ENCODE results near the gene TECR. TPM values are rescaled to one million over a fixed set of nuclear protein-coding genes. Genes with fewer than 3 reads are reported as not detected.

TECR gene
- total and polyA plus RNA-seq, 2 of the 4 experiments (the other 2 are of a cell fraction), result 46.2 to 81.2 TPM

DNA sequence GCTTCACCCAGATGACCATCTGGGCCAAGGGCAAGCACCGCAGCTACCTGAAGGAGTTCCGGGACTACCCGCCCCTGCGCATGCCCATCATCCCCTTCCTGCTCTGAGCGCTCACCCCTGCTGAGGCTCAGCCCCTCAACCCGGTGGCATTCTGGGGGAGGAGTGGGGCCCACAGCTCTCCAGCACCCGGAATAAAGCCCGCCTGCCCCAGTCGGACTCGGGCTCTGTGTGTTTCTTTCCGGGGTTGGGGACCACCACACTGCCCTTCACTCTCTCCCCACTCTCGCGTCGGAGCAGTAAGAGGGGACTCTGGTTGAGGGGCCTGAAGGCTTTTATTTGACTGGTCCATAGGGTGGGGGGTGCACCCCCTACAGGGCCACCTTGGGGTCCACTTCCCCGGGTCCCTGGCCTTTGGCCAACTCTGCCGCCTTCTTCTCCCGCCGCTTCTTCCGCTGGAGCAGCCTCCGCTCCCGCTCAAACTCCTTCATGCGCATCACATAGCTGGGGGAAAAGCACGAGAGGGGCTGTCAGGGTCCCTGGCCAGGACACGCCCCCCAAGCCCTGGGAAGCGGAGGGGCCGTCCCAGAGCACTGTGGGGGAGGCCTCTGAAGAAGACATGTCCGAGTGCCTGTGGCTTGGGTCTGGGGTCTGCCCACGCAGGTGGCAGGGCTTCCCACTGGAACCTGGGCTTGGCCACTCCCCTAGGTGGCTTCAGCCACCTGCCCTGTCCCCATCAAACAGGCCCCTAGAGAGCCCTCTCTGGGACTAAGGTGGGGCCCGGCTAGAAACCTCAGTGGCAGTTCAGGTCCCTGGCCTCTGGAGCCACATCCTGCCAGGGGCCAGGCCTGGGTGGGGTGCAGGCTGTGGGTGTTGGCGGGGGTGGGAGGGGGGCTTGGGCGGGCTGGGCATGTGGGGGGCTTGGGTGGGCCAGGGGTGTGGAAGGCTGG is 36.6 kb downstream of the TECR start (continued):
- TF ChIP-seq POLR2A (IDR thresholded peaks at IDR 0.05; ENCODE audit: low read depth, low read length), result no peak
- TF ChIP-seq MAZ (IDR thresholded peaks at IDR 0.05; ENCODE audit: borderline replicate concordance, low read depth, low read length), result no peak

DNA sequence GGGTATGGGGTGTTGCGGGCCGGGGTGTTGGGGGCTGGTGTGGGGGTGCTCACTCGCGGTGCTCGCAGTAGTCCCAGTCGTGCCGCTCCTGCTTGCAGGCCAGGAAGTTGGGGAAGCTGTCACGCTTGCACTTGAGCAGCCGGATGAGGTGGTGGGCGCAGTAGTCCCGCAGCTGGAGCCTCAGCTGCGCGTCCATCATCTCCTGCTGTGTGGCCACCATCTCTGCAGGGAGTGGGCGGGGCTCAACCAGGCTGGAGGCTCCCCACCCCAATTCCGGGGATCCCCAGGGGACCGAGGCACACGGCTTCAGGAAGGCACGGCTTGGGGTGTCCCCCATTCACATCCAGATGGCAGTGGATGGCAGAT is 37.3 kb downstream of the TECR start:
- H3K9me1 ChIP-seq (ENCODE audit: insufficient read depth, low read length), result 0 out of 2 replicates have a peak, but pooled peaks cover 5% of the 10 kb centered on the region
- H4K8ac ChIP-seq (ENCODE audit: low read depth in 2 of 2, low read length in 2 of 2), result no peak overlapping the region
- peaks cover 17% of the 10 kb centered on the region for H3K36me3 ChIP-seq (ENCODE audit: control insufficient read depth, insufficient read depth, low read length)
- no peaks in the 10 kb centered on the region for H3K9me3 ChIP-seq (ENCODE audit: control insufficient read depth, insufficient read depth, low read length)
- H3K18ac ChIP-seq (ENCODE audit: low read depth, low read length), result no peak overlapping the region
- no peak for ATAC-seq (ENCODE audit: low read depth)
- 80% methylated on average over 6 of the region's 18 CpGs; no CpG with 5 or more reads in 1 of the 2 experiments for WGBS, 2 experiments (ENCODE audit: extremely low coverage in 2 of 2, insufficient read length in 1 of 2)
- TF ChIP-seq RCOR1 (IDR thresholded peaks at IDR 0.05; ENCODE audit: insufficient replicate concordance, low read length) (no peak), RFX5 (IDR thresholded peaks at IDR 0.05; ENCODE audit: low read depth, low read length) (no peak), MXI1 (IDR thresholded peaks at IDR 0.05; ENCODE audit: borderline replicate concordance, low read depth, low read length) (no peak), SMC3 (IDR thresholded peaks at IDR 0.05; ENCODE audit: low read depth, low read length) (no peak), MAZ (IDR thresholded peaks at IDR 0.05; ENCODE audit: borderline replicate concordance, low read depth, low read length) (no peak), CHD1 (IDR thresholded peaks at IDR 0.05; ENCODE audit: low read depth, low read length) (no peak), NFE2L2 (IDR thresholded peaks at IDR 0.05; ENCODE audit: low read depth, low read length) (no peak), CEBPB (IDR thresholded peaks at IDR 0.05; ENCODE audit: low read depth, low read length) (no peak), RAD21 (IDR thresholded peaks at IDR 0.05; ENCODE audit: low read length) (no peak), BHLHE40 (IDR thresholded peaks at IDR 0.05; ENCODE audit: low read depth, low read length) (no peak), POLR2A (IDR thresholded peaks at IDR 0.05; ENCODE audit: low read depth, low read length) (no peak)
- TF ChIP-seq, protein P1, sequence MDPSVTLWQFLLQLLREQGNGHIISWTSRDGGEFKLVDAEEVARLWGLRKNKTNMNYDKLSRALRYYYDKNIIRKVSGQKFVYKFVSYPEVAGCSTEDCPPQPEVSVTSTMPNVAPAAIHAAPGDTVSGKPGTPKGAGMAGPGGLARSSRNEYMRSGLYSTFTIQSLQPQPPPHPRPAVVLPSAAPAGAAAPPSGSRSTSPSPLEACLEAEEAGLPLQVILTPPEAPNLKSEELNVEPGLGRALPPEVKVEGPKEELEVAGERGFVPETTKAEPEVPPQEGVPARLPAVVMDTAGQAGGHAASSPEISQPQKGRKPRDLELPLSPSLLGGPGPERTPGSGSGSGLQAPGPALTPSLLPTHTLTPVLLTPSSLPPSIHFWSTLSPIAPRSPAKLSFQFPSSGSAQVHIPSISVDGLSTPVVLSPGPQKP (IDR thresholded peaks at IDR 0.05; ENCODE audit: borderline replicate concordance, low read depth, low read length), result no peak
- TF ChIP-seq, protein P2, sequence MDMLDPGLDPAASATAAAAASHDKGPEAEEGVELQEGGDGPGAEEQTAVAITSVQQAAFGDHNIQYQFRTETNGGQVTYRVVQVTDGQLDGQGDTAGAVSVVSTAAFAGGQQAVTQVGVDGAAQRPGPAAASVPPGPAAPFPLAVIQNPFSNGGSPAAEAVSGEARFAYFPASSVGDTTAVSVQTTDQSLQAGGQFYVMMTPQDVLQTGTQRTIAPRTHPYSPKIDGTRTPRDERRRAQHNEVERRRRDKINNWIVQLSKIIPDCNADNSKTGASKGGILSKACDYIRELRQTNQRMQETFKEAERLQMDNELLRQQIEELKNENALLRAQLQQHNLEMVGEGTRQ (IDR thresholded peaks at IDR 0.05; ENCODE audit: low read depth, low read length), result no peak
- POLR2A ChIA-PET (ENCODE audit: unreplicated experiment), result no interaction called here
- no peak overlapping the region for H4K91ac ChIP-seq (ENCODE audit: insufficient read depth, low read depth, low read length)
- H3K23ac ChIP-seq (ENCODE audit: low read depth, low read length), result no peak overlapping the region
- no peak overlapping the region for H2BK120ac ChIP-seq (ENCODE audit: low read depth, low read length)
- H3K27ac ChIP-seq (ENCODE audit: insufficient read depth, low read length), result no peak overlapping the region
- no TSS peak for BruUV-seq (replicated peaks)
- in situ Hi-C loops (cut with MboI; ENCODE audit: low sequenced_read_pairs), result loop anchor here (25.0 kb wide), 1 partner anchor 871 kb away; the partner anchor contains the start of gene WIZ
- H3K4me2 ChIP-seq (ENCODE audit: low read depth, low read length), result no peak overlapping the region
- no peak overlapping the region for H2BK5ac ChIP-seq (ENCODE audit: low read depth, low read length, poor library complexity, severe bottlenecking)
- dilution Hi-C loops (cut with HindIII; ENCODE audit: low sequenced_read_pairs, unreplicated experiment), result no loop called here
- no peaks in the 10 kb centered on the region for H3K27me3 ChIP-seq (ENCODE audit: control insufficient read depth, insufficient read depth, low read length)
- H4K5ac ChIP-seq (ENCODE audit: low read depth, low read length), result no peak overlapping the region
- H3K4me3 ChIP-seq (ENCODE audit: insufficient read depth, low read depth, low read length), result no peak overlapping the region
- H3K4me1 ChIP-seq (ENCODE audit: control insufficient read depth, insufficient read depth, low read length), result peaks cover 6% of the 10 kb centered on the region; the same call in 1 of the 2 replicates
- DNase-seq, result no peak
- H2AFZ ChIP-seq (replicated peaks; ENCODE audit: low read length, poor library complexity), result no peak overlapping the region
- CTCF ChIA-PET, result no interaction called here
- H3K14ac ChIP-seq (replicated peaks; ENCODE audit: low read depth, low read length), result no peak overlapping the region
- H4K20me1 ChIP-seq (ENCODE audit: insufficient read depth, low read length), result peaks cover 4% of the 10 kb centered on the region; the same call in 1 of the 2 replicates
- no peak overlapping the region for H3K4ac ChIP-seq (ENCODE audit: low read depth, low read length)
- H2AK5ac ChIP-seq (ENCODE audit: low read depth, low read length), result no peak overlapping the region
- H2AK9ac ChIP-seq (replicated peaks; ENCODE audit: low read depth, low read length, poor library complexity), result no peak overlapping the region
- H2BK15ac ChIP-seq (ENCODE audit: low read depth, low read length), result no peak overlapping the region
- H3K79me1 ChIP-seq (ENCODE audit: low read depth in 1 of 2, low read length in 2 of 2), result peaks cover 17 to 31% of the 10 kb centered on the region in 2 experiments
- no peak overlapping the region for H3K56ac ChIP-seq (ENCODE audit: extremely low read depth, insufficient read depth, low read length)
- intact Hi-C loops (cut with micrococcal nuclease), result no loop called here
- no peak overlapping the region for H2BK20ac ChIP-seq (ENCODE audit: low read depth, low read length)
- no peak overlapping the region for H3K9ac ChIP-seq (ENCODE audit: low read depth, low read length)

All from IMR-90 (cell line).